ENCODE data around the gene GRAMD1C.
A peak's percentile ranks its signal among the peaks of the same experiment; 100 is the strongest.

GRAMD1C gene

GRCh38 chr3:113963879-113964278 is 125.3 kb downstream of the GRAMD1C start:
- Histone ChIP-seq H3K27me3 (ENCODE audit: insufficient read depth, low read length, poor library complexity) (no peaks in the 10 kb centered on the region), H3K18ac (ENCODE audit: low read length) (no peak overlapping the region), H3K79me1 (ENCODE audit: low read length) (no peaks in the 10 kb centered on the region), H3K4me2 (ENCODE audit: low read length) (no peak overlapping the region), H3K56ac (ENCODE audit: low read length) (no peak overlapping the region), H2BK15ac (replicated peaks; ENCODE audit: low read depth) (no peak overlapping the region), H3K4ac (ENCODE audit: low read depth, low read length) (no peak overlapping the region), H3K9ac (ENCODE audit: low read length) (no peak overlapping the region), H2AK5ac (ENCODE audit: low read length) (no peak overlapping the region), H3K36me3 (ENCODE audit: control insufficient read depth, insufficient read depth, low read length) (no peaks in the 10 kb centered on the region), H3K79me2 (ENCODE audit: control insufficient read depth, insufficient read depth, low read length) (no peaks in the 10 kb centered on the region), H3K4me3 (ENCODE audit: low read length) (no peak overlapping the region), H3K27ac (ENCODE audit: low read depth, low read length) (no peak overlapping the region), H2BK120ac (ENCODE audit: low read depth, low read length) (no peak overlapping the region), H2BK5ac (ENCODE audit: low read length) (no peak overlapping the region), H3K4me1 (ENCODE audit: control insufficient read depth, low read depth, low read length) (no peaks in the 10 kb centered on the region), H4K5ac (ENCODE audit: low read length) (no peak overlapping the region), H4K8ac (ENCODE audit: low read depth, low read length) (no peak overlapping the region), H3K23ac (ENCODE audit: low read length) (no peak overlapping the region)
- no peak for DNase-seq
- WGBS (ENCODE audit: extremely low coverage, insufficient coverage, low lambda C conversion rate): no CpG with 5 or more reads among the region's 3 CpGs

GRCh38 chr3:113966172-113966571 is 127.6 kb downstream of the GRAMD1C start:
- no peaks in the 10 kb centered on the region for H3K79me1 ChIP-seq (ENCODE audit: low read length)
- H3K27ac ChIP-seq (ENCODE audit: low read depth, low read length): no peak overlapping the region
- no peak overlapping the region for H2BK15ac ChIP-seq (replicated peaks; ENCODE audit: low read depth)
- no peak overlapping the region for H2AK5ac ChIP-seq (ENCODE audit: low read length)
- no peak overlapping the region for H3K4ac ChIP-seq (ENCODE audit: low read depth, low read length)
- WGBS (ENCODE audit: extremely low coverage, insufficient coverage, low lambda C conversion rate): no CpG with 5 or more reads among the region's 2 CpGs
- no peak overlapping the region for H3K23ac ChIP-seq (ENCODE audit: low read length)
- no peak overlapping the region for H4K5ac ChIP-seq (ENCODE audit: low read length)
- H4K8ac ChIP-seq (ENCODE audit: low read depth, low read length): no peak overlapping the region
- H3K56ac ChIP-seq (ENCODE audit: low read length): no peak overlapping the region
- H3K4me1 ChIP-seq (ENCODE audit: control insufficient read depth, low read depth, low read length): no peaks in the 10 kb centered on the region
- no peak overlapping the region for H3K4me3 ChIP-seq (ENCODE audit: low read length)
- no peaks in the 10 kb centered on the region for H3K36me3 ChIP-seq (ENCODE audit: control insufficient read depth, insufficient read depth, low read length)
- H3K4me2 ChIP-seq (ENCODE audit: low read length): no peak overlapping the region
- H3K9ac ChIP-seq (ENCODE audit: low read length): no peak overlapping the region
- peak; percentile 23 for DNase-seq
- no peak overlapping the region for H2BK5ac ChIP-seq (ENCODE audit: low read length)
- H3K18ac ChIP-seq (ENCODE audit: low read length): no peak overlapping the region
- no peaks in the 10 kb centered on the region for H3K27me3 ChIP-seq (ENCODE audit: insufficient read depth, low read length, poor library complexity)
- no peaks in the 10 kb centered on the region for H3K79me2 ChIP-seq (ENCODE audit: control insufficient read depth, insufficient read depth, low read length)
- no peak overlapping the region for H2BK120ac ChIP-seq (ENCODE audit: low read depth, low read length)

GRCh38 chr3:113968986-113969385 is 130.4 kb downstream of the GRAMD1C start:
- no peak overlapping the region for H3K4me3 ChIP-seq (ENCODE audit: low read length)
- no peak overlapping the region for H4K8ac ChIP-seq (ENCODE audit: low read depth, low read length)
- no peak overlapping the region for H3K56ac ChIP-seq (ENCODE audit: low read length)
- H2AK5ac ChIP-seq (ENCODE audit: low read length): no peak overlapping the region
- no peaks in the 10 kb centered on the region for H3K79me1 ChIP-seq (ENCODE audit: low read length)
- no peak overlapping the region for H3K9ac ChIP-seq (ENCODE audit: low read length)
- no peak overlapping the region for H3K18ac ChIP-seq (ENCODE audit: low read length)
- no peak overlapping the region for H3K23ac ChIP-seq (ENCODE audit: low read length)
- no peak for DNase-seq
- H2BK15ac ChIP-seq (replicated peaks; ENCODE audit: low read depth): no peak overlapping the region
- no CpG with 5 or more reads among the region's 2 CpGs for WGBS (ENCODE audit: extremely low coverage, insufficient coverage, low lambda C conversion rate)
- no peak overlapping the region for H2BK5ac ChIP-seq (ENCODE audit: low read length)
- H4K5ac ChIP-seq (ENCODE audit: low read length): no peak overlapping the region
- H2BK120ac ChIP-seq (ENCODE audit: low read depth, low read length): no peak overlapping the region
- no peaks in the 10 kb centered on the region for H3K4me1 ChIP-seq (ENCODE audit: control insufficient read depth, low read depth, low read length)
- no peak overlapping the region for H3K4me2 ChIP-seq (ENCODE audit: low read length)
- no peaks in the 10 kb centered on the region for H3K79me2 ChIP-seq (ENCODE audit: control insufficient read depth, insufficient read depth, low read length)
- H3K27ac ChIP-seq (ENCODE audit: low read depth, low read length): no peak overlapping the region
- no peak overlapping the region for H3K4ac ChIP-seq (ENCODE audit: low read depth, low read length)
- no peaks in the 10 kb centered on the region for H3K27me3 ChIP-seq (ENCODE audit: insufficient read depth, low read length, poor library complexity)
- no peaks in the 10 kb centered on the region for H3K36me3 ChIP-seq (ENCODE audit: control insufficient read depth, insufficient read depth, low read length)

- no peak overlapping the region for H2BK120ac ChIP-seq (ENCODE audit: low read depth, low read length)
- H3K56ac ChIP-seq (ENCODE audit: low read length): no peak overlapping the region
- no CpG with 5 or more reads among the region's 4 CpGs for WGBS (ENCODE audit: extremely low coverage, insufficient coverage, low lambda C conversion rate)
- no peaks in the 10 kb centered on the region for H3K79me1 ChIP-seq (ENCODE audit: low read length)
- no peaks in the 10 kb centered on the region for H3K27me3 ChIP-seq (ENCODE audit: insufficient read depth, low read length, poor library complexity)
- no peak overlapping the region for H3K9ac ChIP-seq (ENCODE audit: low read length)
- H3K4ac ChIP-seq (ENCODE audit: low read depth, low read length): no peak overlapping the region
- no peak overlapping the region for H3K23ac ChIP-seq (ENCODE audit: low read length)
- H3K27ac ChIP-seq (ENCODE audit: low read depth, low read length): no peak overlapping the region
- H3K36me3 ChIP-seq (ENCODE audit: control insufficient read depth, insufficient read depth, low read length): no peaks in the 10 kb centered on the region
- no peak overlapping the region for H2BK5ac ChIP-seq (ENCODE audit: low read length)
- H2AK5ac ChIP-seq (ENCODE audit: low read length): no peak overlapping the region
- H3K18ac ChIP-seq (ENCODE audit: low read length): no peak overlapping the region
- no peaks in the 10 kb centered on the region for H3K4me1 ChIP-seq (ENCODE audit: control insufficient read depth, low read depth, low read length)
- H3K4me3 ChIP-seq (ENCODE audit: low read length): no peak overlapping the region
- no peak overlapping the region for H4K8ac ChIP-seq (ENCODE audit: low read depth, low read length)
- H3K4me2 ChIP-seq (ENCODE audit: low read length): no peak overlapping the region
- no peak for DNase-seq
- no peak overlapping the region for H2BK15ac ChIP-seq (replicated peaks; ENCODE audit: low read depth)
- no peak overlapping the region for H4K5ac ChIP-seq (ENCODE audit: low read length)
- no peaks in the 10 kb centered on the region for H3K79me2 ChIP-seq (ENCODE audit: control insufficient read depth, insufficient read depth, low read length)
These were observed 139.2 kb downstream of the GRAMD1C start for GRCh38 chr3:113977822-113978221.

- Histone ChIP-seq H3K4me1 (ENCODE audit: control insufficient read depth, low read depth, low read length) (no peaks in the 10 kb centered on the region), H3K9ac (ENCODE audit: low read length) (no peak overlapping the region), H3K4me3 (ENCODE audit: low read length) (no peak overlapping the region), H3K56ac (ENCODE audit: low read length) (no peak overlapping the region), H3K23ac (ENCODE audit: low read length) (no peak overlapping the region), H2BK5ac (ENCODE audit: low read length) (no peak overlapping the region), H3K36me3 (ENCODE audit: control insufficient read depth, insufficient read depth, low read length) (no peaks in the 10 kb centered on the region), H2AK5ac (ENCODE audit: low read length) (no peak overlapping the region), H4K8ac (ENCODE audit: low read depth, low read length) (no peak overlapping the region), H4K5ac (ENCODE audit: low read length) (no peak overlapping the region), H2BK15ac (replicated peaks; ENCODE audit: low read depth) (no peak overlapping the region), H3K27me3 (ENCODE audit: insufficient read depth, low read length, poor library complexity) (no peaks in the 10 kb centered on the region), H2BK120ac (ENCODE audit: low read depth, low read length) (no peak overlapping the region), H3K4ac (ENCODE audit: low read depth, low read length) (no peak overlapping the region), H3K27ac (ENCODE audit: low read depth, low read length) (no peak overlapping the region), H3K18ac (ENCODE audit: low read length) (no peak overlapping the region), H3K4me2 (ENCODE audit: low read length) (no peak overlapping the region), H3K79me2 (ENCODE audit: control insufficient read depth, insufficient read depth, low read length) (no peaks in the 10 kb centered on the region), H3K79me1 (ENCODE audit: low read length) (no peaks in the 10 kb centered on the region)
- WGBS (ENCODE audit: extremely low coverage, insufficient coverage, low lambda C conversion rate): no CpG with 5 or more reads among the region's 1 CpG
- no peak for DNase-seq
These were observed 141.3 kb downstream of the GRAMD1C start for GRCh38 chr3:113979916-113980315.

DNA sequence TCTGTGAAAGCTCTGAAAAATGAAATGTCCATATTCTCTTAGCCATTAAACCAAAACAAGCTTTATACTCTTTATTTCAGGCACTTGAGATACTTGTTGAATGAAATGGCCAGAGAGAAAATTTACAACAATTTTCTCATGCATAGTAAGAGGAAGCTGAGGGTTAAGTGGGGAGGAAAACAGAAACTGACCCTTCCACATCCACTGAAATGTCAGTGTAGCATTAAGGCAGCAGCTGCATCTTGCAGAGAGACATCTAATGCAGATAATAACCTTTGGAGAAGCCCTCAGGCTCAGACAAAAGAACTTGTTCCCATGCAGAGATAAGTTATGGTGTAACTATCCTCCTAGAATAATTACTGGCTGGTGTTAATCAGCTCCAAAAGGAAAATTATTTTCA is 143.2 kb downstream of the GRAMD1C start:
- no peak overlapping the region for H4K5ac ChIP-seq (ENCODE audit: low read length)

More for the DNA sequence above, 143.2 kb downstream of the GRAMD1C start:
- Histone ChIP-seq H3K79me1 (ENCODE audit: low read length) (no peaks in the 10 kb centered on the region), H3K4me1 (ENCODE audit: control insufficient read depth, low read depth, low read length) (no peaks in the 10 kb centered on the region), H2BK120ac (ENCODE audit: low read depth, low read length) (no peak overlapping the region), H3K27ac (ENCODE audit: low read depth, low read length) (no peak overlapping the region), H3K36me3 (ENCODE audit: control insufficient read depth, insufficient read depth, low read length) (no peaks in the 10 kb centered on the region), H3K9ac (ENCODE audit: low read length) (no peak overlapping the region), H3K4me2 (ENCODE audit: low read length) (no peak overlapping the region), H3K23ac (ENCODE audit: low read length) (no peak overlapping the region), H2AK5ac (ENCODE audit: low read length) (no peak overlapping the region), H3K18ac (ENCODE audit: low read length) (no peak overlapping the region), H3K56ac (ENCODE audit: low read length) (no peak overlapping the region), H3K4ac (ENCODE audit: low read depth, low read length) (no peak overlapping the region), H2BK15ac (replicated peaks; ENCODE audit: low read depth) (no peak overlapping the region), H4K8ac (ENCODE audit: low read depth, low read length) (no peak overlapping the region), H3K4me3 (ENCODE audit: low read length) (no peak overlapping the region), H2BK5ac (ENCODE audit: low read length) (no peak overlapping the region), H3K79me2 (ENCODE audit: control insufficient read depth, insufficient read depth, low read length) (no peaks in the 10 kb centered on the region), H3K27me3 (ENCODE audit: insufficient read depth, low read length, poor library complexity) (no peaks in the 10 kb centered on the region)
- no peak for DNase-seq
